ENCODE measurements around the gene ARRDC1.

Gene ARRDC1

GRCh38 chr9:137583347-137583746, 22.1 kb upstream of the ARRDC1 start:
- CTCF ChIA-PET = no interaction called here
- POLR2A ChIA-PET = no interaction called here
- no peak for DNase-seq (ENCODE audit: low read depth, low spot score)
- H3K4me3 ChIP-seq (ENCODE audit: low read depth, low read length) = no peak overlapping the region
- TF ChIP-seq CTCF (IDR thresholded peaks at IDR 0.05; ENCODE audit: insufficient read depth, low read length, missing control alignments) = no peak

- CTCF ChIA-PET = no interaction called here
Observed at GRCh38 chr9:137583957-137584356, 21.5 kb upstream of the ARRDC1 start.

GRCh38 chr9:137586854-137587253, 18.6 kb upstream of the ARRDC1 start:
- no peak overlapping the region for H3K4me3 ChIP-seq (ENCODE audit: low read depth, low read length)
- TF ChIP-seq CTCF (IDR thresholded peaks at IDR 0.05; ENCODE audit: insufficient read depth, low read length, missing control alignments) = no peak
- ChIA-PET CTCF (interaction anchor here (6.3 kb wide), 1 partner anchor 8 kb away, joined by 91 read pairs; the partner anchor contains the start of gene DPH7), POLR2A (no interaction called here)
- no peak for DNase-seq (ENCODE audit: low read depth, low spot score)

More at GRCh38 chr9:137583957-137584356, 21.5 kb upstream of the ARRDC1 start:
- H3K4me3 ChIP-seq (ENCODE audit: low read depth, low read length) = no peak overlapping the region
- POLR2A ChIA-PET = no interaction called here
- TF ChIP-seq CTCF (IDR thresholded peaks at IDR 0.05; ENCODE audit: insufficient read depth, low read length, missing control alignments) = no peak
- no peak for DNase-seq (ENCODE audit: low read depth, low spot score)

- TF ChIP-seq CTCF (IDR thresholded peaks at IDR 0.05; ENCODE audit: insufficient read depth, low read length, missing control alignments) = no peak
- ChIA-PET CTCF (interaction anchor here (1.0 to 6.3 kb wide), 4 partner anchors 9 to 53 kb away, joined by 3 to 91 read pairs (median 3); partner anchors contain the start of gene DPH7), POLR2A (interaction anchor here (1.1 kb wide), 1 partner anchor 10 kb away, joined by 4 read pairs; no protein-coding TSS in a partner anchor)
- no peak overlapping the region for H3K4me3 ChIP-seq (ENCODE audit: low read depth, low read length)
- DNase-seq (ENCODE audit: low read depth, low spot score) = no peak
Observed at GRCh38 chr9:137588311-137588710, 17.2 kb upstream of the ARRDC1 start.

- ChIA-PET POLR2A (interaction anchor here (1.1 kb wide), 1 partner anchor 11 kb away, joined by 4 read pairs; no protein-coding TSS in a partner anchor), CTCF (interaction anchor here (1.0 to 6.3 kb wide), 4 partner anchors 10 to 54 kb away, joined by 3 to 91 read pairs (median 3); partner anchors contain the start of gene DPH7)
- H3K4me3 ChIP-seq (ENCODE audit: low read depth, low read length) = peak overlapping the region; percentile 70
- no peak for TF ChIP-seq CTCF (IDR thresholded peaks at IDR 0.05; ENCODE audit: insufficient read depth, low read length, missing control alignments)
- DNase-seq (ENCODE audit: low read depth, low spot score) = no peak
Observed at GRCh38 chr9:137588891-137589290, 16.6 kb upstream of the ARRDC1 start.

GRCh38 chr9:137589441-137590122, 15.9 kb upstream of the ARRDC1 start:
- no peak for TF ChIP-seq CTCF (IDR thresholded peaks at IDR 0.05; ENCODE audit: insufficient read depth, low read length, missing control alignments)
- no peak for DNase-seq (ENCODE audit: low read depth, low spot score)
- ChIA-PET CTCF (interaction anchor here (6.3 kb wide), 1 partner anchor 11 kb away, joined by 91 read pairs; the partner anchor contains the start of gene DPH7), POLR2A (interaction anchor here (1.1 kb wide), 1 partner anchor 12 kb away, joined by 4 read pairs; no protein-coding TSS in a partner anchor)
- H3K4me3 ChIP-seq (ENCODE audit: low read depth, low read length) = peak overlapping the region; percentile 70

Measured in AG04449 (cell line).